ENCODE measurements around the gene ATP9B. TPM values are rescaled to one million over a fixed set of nuclear protein-coding genes. Genes with fewer than 3 reads are reported as not detected.

ATP9B gene
- total RNA-seq, 1 donor from 2014 or later = 48.6 TPM

DNA sequence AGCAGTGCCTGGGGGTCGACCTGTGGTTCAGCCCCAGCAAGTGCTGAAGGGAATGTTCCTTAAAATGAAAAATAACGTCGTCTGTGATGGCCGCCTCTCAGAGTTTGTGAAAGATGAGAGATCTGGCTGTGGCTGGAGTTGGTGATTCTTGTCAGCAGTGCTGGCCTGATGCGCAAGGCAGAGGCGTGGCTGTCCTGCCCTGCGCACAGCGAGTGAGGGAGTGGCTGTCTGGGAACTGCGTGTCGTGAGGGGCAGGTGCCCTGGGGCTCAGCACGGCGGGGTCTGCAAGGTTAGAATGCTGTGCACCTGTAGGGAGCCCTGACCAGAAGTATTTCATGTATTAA lies 335.3 kb downstream of the ATP9B start:
- no peak for ATAC-seq
- intact Hi-C loops (cut with DNase I) = no loop called here
- DNase-seq = peak; percentile 46
- peaks cover 58% of the 10 kb centered on the region for H3K4me1 ChIP-seq
- TF ChIP-seq, protein P1, sequence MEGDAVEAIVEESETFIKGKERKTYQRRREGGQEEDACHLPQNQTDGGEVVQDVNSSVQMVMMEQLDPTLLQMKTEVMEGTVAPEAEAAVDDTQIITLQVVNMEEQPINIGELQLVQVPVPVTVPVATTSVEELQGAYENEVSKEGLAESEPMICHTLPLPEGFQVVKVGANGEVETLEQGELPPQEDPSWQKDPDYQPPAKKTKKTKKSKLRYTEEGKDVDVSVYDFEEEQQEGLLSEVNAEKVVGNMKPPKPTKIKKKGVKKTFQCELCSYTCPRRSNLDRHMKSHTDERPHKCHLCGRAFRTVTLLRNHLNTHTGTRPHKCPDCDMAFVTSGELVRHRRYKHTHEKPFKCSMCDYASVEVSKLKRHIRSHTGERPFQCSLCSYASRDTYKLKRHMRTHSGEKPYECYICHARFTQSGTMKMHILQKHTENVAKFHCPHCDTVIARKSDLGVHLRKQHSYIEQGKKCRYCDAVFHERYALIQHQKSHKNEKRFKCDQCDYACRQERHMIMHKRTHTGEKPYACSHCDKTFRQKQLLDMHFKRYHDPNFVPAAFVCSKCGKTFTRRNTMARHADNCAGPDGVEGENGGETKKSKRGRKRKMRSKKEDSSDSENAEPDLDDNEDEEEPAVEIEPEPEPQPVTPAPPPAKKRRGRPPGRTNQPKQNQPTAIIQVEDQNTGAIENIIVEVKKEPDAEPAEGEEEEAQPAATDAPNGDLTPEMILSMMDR (IDR thresholded peaks at IDR 0.05) = no peak
- H3K27me3 ChIP-seq (ENCODE audit: low read depth) = no peaks in the 10 kb centered on the region
- no peak overlapping the region for H3K4me3 ChIP-seq
- H3K36me3 ChIP-seq = no peaks in the 10 kb centered on the region
- H3K27ac ChIP-seq = peak overlapping the region; percentile 77
- no peaks in the 10 kb centered on the region for H3K9me3 ChIP-seq

DNA sequence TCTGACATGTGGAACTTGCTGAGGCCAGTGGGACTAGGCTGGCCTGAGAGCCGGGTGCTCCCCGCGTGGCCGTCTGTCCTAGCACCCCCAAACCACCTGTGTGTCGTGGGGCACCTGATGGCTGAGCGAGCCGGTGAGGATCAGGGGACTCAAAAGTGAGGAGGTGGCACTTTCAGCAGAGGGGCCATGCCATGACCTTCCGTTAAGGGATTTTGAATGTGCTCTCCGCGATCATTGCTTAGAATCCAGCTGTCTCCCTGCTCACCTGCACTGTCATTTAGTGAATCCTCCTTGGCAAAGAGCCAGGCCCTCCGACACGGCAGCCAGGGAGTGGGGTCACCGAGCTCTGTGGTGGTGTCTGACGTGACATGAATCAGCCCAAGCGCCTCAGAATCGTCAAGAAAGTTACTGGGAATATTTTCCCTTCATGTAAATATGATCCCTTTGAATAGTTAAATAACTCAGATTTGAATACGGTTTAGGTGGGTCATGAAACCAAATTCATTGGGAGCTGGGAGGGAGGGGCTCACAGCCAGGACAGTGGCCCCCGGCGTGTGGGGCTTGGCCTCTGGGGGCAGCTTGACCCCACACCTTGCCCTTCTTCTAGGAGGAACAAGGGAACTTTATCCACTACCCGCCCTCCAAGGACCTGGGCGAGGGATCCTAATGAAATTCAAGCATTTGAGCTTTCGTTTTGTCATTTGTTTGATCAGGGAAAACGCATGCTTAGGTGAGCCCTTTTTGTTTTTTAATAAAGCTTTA lies 336.0 kb downstream of the ATP9B start:
- Histone ChIP-seq H3K36me3 (no peaks in the 10 kb centered on the region), H3K4me1 (peaks cover 55% of the 10 kb centered on the region), H3K27ac (peak overlapping the region; percentile 77), H3K4me3 (peak overlapping the region; percentile 33), H3K27me3 (ENCODE audit: low read depth) (no peaks in the 10 kb centered on the region), H3K9me3 (no peaks in the 10 kb centered on the region)
- TF ChIP-seq, protein P1 (IDR thresholded peaks at IDR 0.05) = no peak
- intact Hi-C loops (cut with DNase I) = no loop called here
- DNase-seq (peak; percentile 37), ATAC-seq (no peak)

DNA sequence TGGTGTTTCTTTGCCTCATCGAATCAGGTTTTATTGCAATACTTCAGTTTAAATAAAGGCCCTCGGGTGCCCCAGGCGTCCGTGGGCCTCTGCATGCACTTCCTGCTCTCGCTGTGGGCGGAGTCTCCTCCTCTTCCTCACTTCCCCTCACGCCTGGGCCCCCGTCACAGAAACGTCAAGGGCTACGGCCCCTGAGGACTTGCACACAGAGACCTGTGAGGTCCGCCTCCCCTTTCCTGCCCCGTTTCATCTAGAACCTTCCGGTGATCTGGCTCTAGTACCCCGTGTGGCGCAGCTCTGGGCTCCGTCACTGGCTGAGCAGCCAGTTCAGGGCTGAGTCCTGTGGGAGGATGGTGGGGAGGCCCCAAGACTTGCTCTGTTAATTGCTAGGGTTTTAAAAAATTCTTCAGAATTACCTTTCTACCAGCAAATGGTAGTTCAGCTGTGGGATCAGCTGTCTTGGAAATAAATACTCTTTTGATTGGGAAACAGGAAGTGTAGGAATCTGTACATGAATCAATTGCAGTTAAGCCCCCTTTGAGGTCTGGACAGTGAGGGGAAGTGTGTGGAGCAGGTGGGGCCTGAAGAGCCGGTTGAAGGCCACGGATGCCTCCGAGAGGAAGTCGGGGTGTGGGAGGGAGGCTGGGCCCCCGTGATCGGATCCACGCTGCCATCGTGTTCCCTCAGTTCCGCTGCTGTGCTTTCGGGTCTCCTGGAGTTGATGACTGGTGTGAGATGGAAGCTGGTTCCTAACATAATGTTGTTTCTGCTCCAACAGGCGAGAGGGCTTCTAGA lies 336.8 kb downstream of the ATP9B start:
- DNase-seq (peak; percentile 84), ATAC-seq (peak; percentile 59 to 77)
- intact Hi-C loops (cut with DNase I) = no loop called here
- Histone ChIP-seq H3K36me3 (peaks cover 6% of the 10 kb centered on the region), H3K27ac (peak overlapping the region; percentile 77), H3K4me1 (peaks cover 55% of the 10 kb centered on the region), H3K27me3 (ENCODE audit: low read depth) (no peaks in the 10 kb centered on the region), H3K9me3 (no peaks in the 10 kb centered on the region), H3K4me3 (peak overlapping the region; percentile 33)
- TF ChIP-seq, protein P1 (IDR thresholded peaks at IDR 0.05) = no peak

DNA sequence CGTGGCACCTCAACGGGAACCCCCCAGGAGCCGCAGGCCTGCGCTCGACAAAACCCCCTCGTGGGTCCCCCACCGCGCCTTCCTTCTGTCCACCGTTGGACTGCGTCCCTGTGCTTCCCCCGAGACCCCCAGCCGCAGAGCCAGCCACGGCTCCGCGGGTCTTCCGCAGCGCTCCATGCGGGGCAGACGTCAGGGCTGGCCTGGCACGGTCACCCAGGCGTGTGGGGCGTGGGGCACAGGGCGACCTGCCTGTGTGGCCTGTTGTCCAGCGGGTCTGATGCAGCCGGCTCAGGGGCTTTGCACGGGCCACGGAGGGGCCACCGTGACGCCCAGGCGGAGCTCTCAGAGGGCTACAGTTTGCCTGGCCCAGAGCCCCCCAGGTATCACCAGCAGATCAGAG lies 337.5 kb downstream of the ATP9B start:
- Histone ChIP-seq H3K9me3 (no peaks in the 10 kb centered on the region), H3K27ac (peak overlapping the region; percentile 77), H3K27me3 (ENCODE audit: low read depth) (no peaks in the 10 kb centered on the region), H3K4me1 (peaks cover 47% of the 10 kb centered on the region), H3K4me3 (no peak overlapping the region), H3K36me3 (peaks cover 11% of the 10 kb centered on the region)
- DNase-seq = peak; percentile 44
- intact Hi-C loops (cut with DNase I) = no loop called here
- TF ChIP-seq, protein P1 (IDR thresholded peaks at IDR 0.05) = no peak
- no peak for ATAC-seq

DNA sequence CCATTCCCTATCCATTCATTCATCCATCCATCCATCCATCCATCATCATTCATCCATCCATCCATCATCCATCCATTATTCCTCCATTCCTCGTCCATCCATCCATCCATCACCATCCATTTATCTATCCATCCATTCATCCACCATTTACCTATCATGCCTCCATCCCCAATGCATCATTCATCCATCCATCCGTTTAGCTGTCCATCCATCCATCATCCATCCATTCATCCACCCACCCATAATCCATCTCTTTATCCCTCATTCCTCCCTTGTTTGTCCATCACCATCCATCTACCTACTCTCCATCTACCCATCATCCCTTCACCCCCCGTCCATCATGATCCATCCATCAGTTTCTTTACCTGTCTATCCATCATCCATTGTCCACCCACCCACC lies 340.1 kb downstream of the ATP9B start:
- TF ChIP-seq, protein P1 (IDR thresholded peaks at IDR 0.05) = no peak
- intact Hi-C loops (cut with DNase I) = no loop called here
- no peak overlapping the region for H3K27ac ChIP-seq
- H3K4me3 ChIP-seq = no peak overlapping the region
- H3K27me3 ChIP-seq (ENCODE audit: low read depth) = no peaks in the 10 kb centered on the region
- peaks cover 22% of the 10 kb centered on the region for H3K4me1 ChIP-seq
- H3K36me3 ChIP-seq = peaks cover 28% of the 10 kb centered on the region
- no peak for ATAC-seq
- no peaks in the 10 kb centered on the region for H3K9me3 ChIP-seq
- no peak for DNase-seq
